Activated CD4-positive, alpha-beta memory T cell treated with anti-CD3 and anti-CD28 coated beads for 36 hours (primary cell): ENCODE measurements around the gene KCNAB2. TPM values are rescaled to one million over a fixed set of nuclear protein-coding genes. Genes with fewer than 3 reads are reported as not detected.

ENCODE experiments used
- CTCF ChIA-PET: fragments of 350-600 bp; sonication (Branson Sonifier 250); formaldehyde crosslinking; loops from one replicate; lab custom pipeline; 2021; ENCODE audit warnings: antibody characterized with exemption, inconsistent platforms; lab: Charles Lee
- POLR2A ChIA-PET: fragments of 350-600 bp; sonication (Branson Sonifier 250); formaldehyde crosslinking; loops from one replicate; lab custom pipeline; 2021; ENCODE audit warnings: antibody characterized with exemption; lab: Charles Lee
- DNase-seq: peaks from one replicate; pipeline ENCODE4 v3.0.0-alpha.2; 2020
- H3K27ac Mint-ChIP-seq: one replicate; pipeline ENCODE4 v1.8.0; 2021; ENCODE audit warnings: mixed read lengths
- H3K27me3 Mint-ChIP-seq: one replicate; pipeline ENCODE4 v1.8.0; 2021; ENCODE audit warnings: mixed read lengths
- H3K36me3 Mint-ChIP-seq: one replicate; pipeline ENCODE4 v1.8.0; 2021; ENCODE audit warnings: mixed read lengths
- H3K4me1 Mint-ChIP-seq: one replicate; pipeline ENCODE4 v1.8.0; 2021; ENCODE audit warnings: low read depth, mixed read lengths
- H3K4me3 Mint-ChIP-seq: one replicate; pipeline ENCODE4 v1.8.0; 2021; ENCODE audit warnings: mild to moderate bottlenecking, mixed read lengths
- H3K9me3 Mint-ChIP-seq: one replicate; pipeline ENCODE4 v1.8.0; 2021; ENCODE audit warnings: mixed read lengths
- intact Hi-C: fragments of 100-400 bp; cut with micrococcal nuclease; formaldehyde crosslinking; loops from one replicate; pipeline ENCODE4 v1.15.1; 2023
- total RNA-seq, 2 experiments: library from RNA; stranded (reverse); gene quantifications; one replicate each; pipeline ENCODE4 v1.2.3, GENCODE V29; 2021

The KCNAB2 gene
- total RNA-seq, 2 experiments from 2014 or later = 196 to 202 TPM

GRCh38 chr1:6136516-6137220 is 91.0 kb downstream of the KCNAB2 start:
- Mint-ChIP-seq H3K4me3 (no peak overlapping the region), H3K9me3 (peaks cover 8% of the 10 kb centered on the region), H3K27me3 (no peaks in the 10 kb centered on the region), H3K4me1 (no peaks in the 10 kb centered on the region), H3K27ac (no peak overlapping the region), H3K36me3 (no peaks in the 10 kb centered on the region)
- ChIA-PET CTCF (no interaction called here), POLR2A (no interaction called here)
- no peak for DNase-seq
- intact Hi-C loops = no loop called here

GRCh38 chr1:6137758-6138157 is 92.1 kb downstream of the KCNAB2 start:
- no peak overlapping the region for H3K27ac Mint-ChIP-seq
- no peaks in the 10 kb centered on the region for H3K4me1 Mint-ChIP-seq
- intact Hi-C loops = no loop called here
- H3K4me3 Mint-ChIP-seq = no peak overlapping the region
- no peaks in the 10 kb centered on the region for H3K9me3 Mint-ChIP-seq
- no peaks in the 10 kb centered on the region for H3K27me3 Mint-ChIP-seq
- H3K36me3 Mint-ChIP-seq = no peaks in the 10 kb centered on the region
- ChIA-PET POLR2A (no interaction called here), CTCF (interaction anchor here (0.8 to 1.3 kb wide), 2 partner anchors 67 to 109 kb away, joined by 3 read pairs; no protein-coding TSS in a partner anchor)
- no peak for DNase-seq

- CTCF ChIA-PET = interaction anchor here (1.0 kb wide), 1 partner anchor 106 kb away, joined by 3 read pairs; no protein-coding TSS in a partner anchor
- intact Hi-C loops = no loop called here
Observed at GRCh38 chr1:6140413-6140812, 94.7 kb downstream of the KCNAB2 start.

GRCh38 chr1:6141592-6141991 is 95.9 kb downstream of the KCNAB2 start:
- Mint-ChIP-seq H3K27ac (no peak overlapping the region), H3K4me1 (no peaks in the 10 kb centered on the region), H3K9me3 (no peaks in the 10 kb centered on the region), H3K36me3 (no peaks in the 10 kb centered on the region), H3K27me3 (no peaks in the 10 kb centered on the region), H3K4me3 (no peak overlapping the region)
- CTCF ChIA-PET = interaction anchor here (1.0 kb wide), 1 partner anchor 104 kb away, joined by 3 read pairs; no protein-coding TSS in a partner anchor
- intact Hi-C loops = no loop called here
- POLR2A ChIA-PET = no interaction called here
- peak; percentile 66 for DNase-seq

More at GRCh38 chr1:6140413-6140812, 94.7 kb downstream of the KCNAB2 start:
- POLR2A ChIA-PET = no interaction called here
- Mint-ChIP-seq H3K4me3 (no peak overlapping the region), H3K9me3 (no peaks in the 10 kb centered on the region), H3K4me1 (no peaks in the 10 kb centered on the region), H3K36me3 (no peaks in the 10 kb centered on the region), H3K27ac (no peak overlapping the region), H3K27me3 (no peaks in the 10 kb centered on the region)
- DNase-seq = no peak

- ChIA-PET POLR2A (no interaction called here), CTCF (no interaction called here)
- Mint-ChIP-seq H3K36me3 (no peaks in the 10 kb centered on the region), H3K4me3 (no peak overlapping the region), H3K27me3 (no peaks in the 10 kb centered on the region), H3K4me1 (no peaks in the 10 kb centered on the region), H3K27ac (no peak overlapping the region), H3K9me3 (no peaks in the 10 kb centered on the region)
- intact Hi-C loops = no loop called here
- no peak for DNase-seq
Observed at GRCh38 chr1:6142036-6142621, 96.4 kb downstream of the KCNAB2 start.

GRCh38 chr1:6142734-6143133 is 97.0 kb downstream of the KCNAB2 start:
- H3K4me3 Mint-ChIP-seq = no peak overlapping the region
- H3K36me3 Mint-ChIP-seq = no peaks in the 10 kb centered on the region
- ChIA-PET CTCF (no interaction called here), POLR2A (no interaction called here)
- intact Hi-C loops = no loop called here
- no peak overlapping the region for H3K27ac Mint-ChIP-seq
- H3K4me1 Mint-ChIP-seq = no peaks in the 10 kb centered on the region
- DNase-seq = no peak
- no peaks in the 10 kb centered on the region for H3K27me3 Mint-ChIP-seq
- H3K9me3 Mint-ChIP-seq = no peaks in the 10 kb centered on the region

GRCh38 chr1:6143395-6143794 is 97.7 kb downstream of the KCNAB2 start:
- no peak for DNase-seq
- H3K36me3 Mint-ChIP-seq = no peaks in the 10 kb centered on the region
- no peak overlapping the region for H3K27ac Mint-ChIP-seq
- H3K27me3 Mint-ChIP-seq = peaks cover 6% of the 10 kb centered on the region
- POLR2A ChIA-PET = no interaction called here
- peaks cover 2% of the 10 kb centered on the region for H3K4me1 Mint-ChIP-seq
- H3K4me3 Mint-ChIP-seq = no peak overlapping the region
- intact Hi-C loops = no loop called here
- CTCF ChIA-PET = no interaction called here
- no peaks in the 10 kb centered on the region for H3K9me3 Mint-ChIP-seq

- peaks cover 7% of the 10 kb centered on the region for H3K27me3 Mint-ChIP-seq
- no peak overlapping the region for H3K4me3 Mint-ChIP-seq
- CTCF ChIA-PET = no interaction called here
- H3K9me3 Mint-ChIP-seq = no peaks in the 10 kb centered on the region
- H3K27ac Mint-ChIP-seq = no peak overlapping the region
- POLR2A ChIA-PET = no interaction called here
- peaks cover 3% of the 10 kb centered on the region for H3K4me1 Mint-ChIP-seq
- intact Hi-C loops = no loop called here
- no peak for DNase-seq
- H3K36me3 Mint-ChIP-seq = no peaks in the 10 kb centered on the region
Observed at GRCh38 chr1:6144175-6144574, 98.5 kb downstream of the KCNAB2 start.

GRCh38 chr1:6144647-6145395 is 99.1 kb downstream of the KCNAB2 start:
- Mint-ChIP-seq H3K36me3 (no peaks in the 10 kb centered on the region), H3K9me3 (no peaks in the 10 kb centered on the region), H3K4me1 (peaks cover 3% of the 10 kb centered on the region), H3K4me3 (no peak overlapping the region), H3K27ac (no peak overlapping the region), H3K27me3 (peaks cover 7% of the 10 kb centered on the region)
- no peak for DNase-seq
- CTCF ChIA-PET = no interaction called here
- POLR2A ChIA-PET = no interaction called here
- intact Hi-C loops = no loop called here

GRCh38 chr1:6145396-6145750 is 99.7 kb downstream of the KCNAB2 start:
- Mint-ChIP-seq H3K36me3 (no peaks in the 10 kb centered on the region), H3K9me3 (no peaks in the 10 kb centered on the region), H3K27me3 (peaks cover 7% of the 10 kb centered on the region), H3K4me1 (peaks cover 3% of the 10 kb centered on the region), H3K27ac (no peak overlapping the region), H3K4me3 (no peak overlapping the region)
- intact Hi-C loops = no loop called here
- no peak for DNase-seq
- ChIA-PET POLR2A (no interaction called here), CTCF (no interaction called here)

GRCh38 chr1:6145864-6146410 is 100.2 kb downstream of the KCNAB2 start:
- Mint-ChIP-seq H3K27me3 (peaks cover 7% of the 10 kb centered on the region), H3K27ac (no peak overlapping the region), H3K9me3 (no peaks in the 10 kb centered on the region), H3K4me3 (no peak overlapping the region), H3K36me3 (no peaks in the 10 kb centered on the region), H3K4me1 (peaks cover 3% of the 10 kb centered on the region)
- CTCF ChIA-PET = no interaction called here
- POLR2A ChIA-PET = no interaction called here
- intact Hi-C loops = no loop called here
- no peak for DNase-seq
